ENCODE measurements around the gene YAP1. TPM values are rescaled to one million over a fixed set of nuclear protein-coding genes. Genes with fewer than 3 reads are reported as not detected.

The YAP1 gene
- total RNA-seq, result 100 to 1,000 TPM; 122 to 202 (median 170) TPM

GRCh38 chr11:102109896-102110760, at the start of gene YAP1:
YAP1 (plus strand) TSS chr11:102110447; CDS start chr11:102110849, 402 bp downstream.
- TF ChIP-seq CTCF (IDR thresholded peaks at IDR 0.05; ENCODE audit: low read depth), result no peak

DNA sequence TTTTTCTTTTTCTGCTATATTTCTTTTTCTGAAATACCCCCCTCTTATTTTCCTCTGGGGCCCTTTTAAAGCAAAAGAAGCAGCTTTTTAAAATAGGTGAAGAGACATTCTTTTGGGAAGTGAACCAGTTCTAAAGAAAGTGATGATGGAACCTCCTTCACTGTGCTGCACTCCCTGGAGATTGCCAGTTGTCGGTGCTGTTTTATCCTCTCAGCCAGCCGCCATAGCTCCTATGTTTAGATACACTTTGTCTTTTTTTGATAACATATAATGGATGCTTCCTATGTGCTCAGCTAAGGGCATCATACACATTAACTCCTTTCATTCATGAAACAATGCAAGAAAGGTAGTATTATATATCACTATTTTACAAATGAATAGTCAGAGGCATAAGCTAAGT, 49.0 kb upstream of the YAP1 start:
- no peak for TF ChIP-seq CTCF (IDR thresholded peaks at IDR 0.05; ENCODE audit: low read depth)

DNA sequence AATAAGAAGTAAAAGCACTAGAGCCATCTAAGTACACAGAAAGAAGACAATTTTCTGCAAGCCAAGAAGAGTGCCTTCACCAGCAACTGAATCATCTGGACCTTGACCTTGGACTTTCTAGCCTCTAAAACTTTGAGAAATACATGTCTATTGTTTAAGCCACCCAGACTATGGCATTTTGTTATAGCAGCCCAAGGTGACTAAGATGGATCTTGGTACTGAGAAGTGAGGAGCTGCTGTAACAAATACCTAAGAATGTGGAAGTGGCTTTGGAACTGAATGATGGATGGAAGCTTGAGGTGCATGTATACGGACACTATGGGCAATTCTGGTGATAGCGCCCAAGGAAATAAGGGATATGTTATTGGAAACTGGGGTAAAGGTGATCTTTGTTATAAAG, 48.1 kb upstream of the YAP1 start:
- TF ChIP-seq CTCF (IDR thresholded peaks at IDR 0.05; ENCODE audit: low read depth), result no peak

DNA sequence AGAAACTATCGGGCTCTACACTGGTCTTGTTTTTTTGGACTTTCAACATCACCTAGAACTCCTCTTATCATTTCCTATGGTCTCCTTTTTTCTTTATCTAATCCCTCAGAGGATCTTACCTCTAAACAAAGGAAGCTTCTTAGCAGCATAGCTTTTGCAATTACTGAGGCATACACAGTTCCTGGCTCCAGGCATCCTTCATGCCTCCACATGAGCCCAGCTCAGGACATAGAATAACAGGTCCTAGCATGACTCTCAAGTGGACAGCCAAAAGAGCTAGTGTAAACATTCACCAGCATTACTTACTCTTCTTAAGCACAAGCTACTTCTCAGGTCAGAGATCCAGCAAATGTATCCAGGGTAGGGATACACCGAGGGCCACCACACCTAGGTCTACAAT, 45.9 kb upstream of the YAP1 start:
- TF ChIP-seq CTCF (IDR thresholded peaks at IDR 0.05; ENCODE audit: low read depth), result no peak

GRCh38 chr11:102070766-102071165, 39.5 kb upstream of the YAP1 start:
- TF ChIP-seq CTCF (IDR thresholded peaks at IDR 0.05; ENCODE audit: low read depth), result no peak

GRCh38 chr11:102071497-102072472, 38.5 kb upstream of the YAP1 start:
- TF ChIP-seq CTCF (IDR thresholded peaks at IDR 0.05; ENCODE audit: low read depth), result no peak

DNA sequence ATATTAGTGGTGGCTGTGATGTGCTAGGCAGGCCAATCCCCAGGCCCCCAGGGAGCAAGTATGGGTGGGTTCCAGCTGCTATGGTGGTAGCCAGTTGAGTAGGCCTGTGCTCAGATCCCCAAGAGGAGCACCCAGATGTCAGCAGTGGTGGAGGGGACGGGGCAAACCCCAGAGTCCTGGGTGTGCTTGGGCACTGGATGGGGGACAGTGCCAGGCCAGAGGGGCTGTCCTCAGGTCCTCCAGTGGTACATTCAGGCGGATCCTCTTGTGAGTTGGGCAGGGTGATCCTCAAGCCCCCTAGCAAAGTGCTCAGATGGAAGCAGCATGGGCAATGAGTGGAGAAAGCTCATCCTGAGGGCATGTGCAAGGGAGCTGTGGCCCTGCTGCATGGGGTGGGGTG, 37.0 kb upstream of the YAP1 start:
- TF ChIP-seq CTCF (IDR thresholded peaks at IDR 0.05; ENCODE audit: low read depth), result no peak

Data from subcutaneous adipose tissue (tissue), 4 donors.